Neural progenitor cell (in vitro differentiated cells): Measurements from ENCODE around the gene IKBKE.

ENCODE experiments used
- EZH2 ChIP-seq: fragments of 200-600 bp; sonication (generic); IDR thresholded peaks from 2 replicates; pipeline ENCODE4 v1.6.1; 2017; ENCODE audit warnings: antibody characterized with exemption, mild to moderate bottlenecking, moderate library complexity
- TF ChIP-seq, protein P1 (sequence below): fragments of 200-600 bp; sonication (generic); IDR thresholded peaks from 2 replicates; pipeline ENCODE4 v1.5.1; 2017; ENCODE audit warnings: antibody characterized with exemption, mild to moderate bottlenecking

DNA sequence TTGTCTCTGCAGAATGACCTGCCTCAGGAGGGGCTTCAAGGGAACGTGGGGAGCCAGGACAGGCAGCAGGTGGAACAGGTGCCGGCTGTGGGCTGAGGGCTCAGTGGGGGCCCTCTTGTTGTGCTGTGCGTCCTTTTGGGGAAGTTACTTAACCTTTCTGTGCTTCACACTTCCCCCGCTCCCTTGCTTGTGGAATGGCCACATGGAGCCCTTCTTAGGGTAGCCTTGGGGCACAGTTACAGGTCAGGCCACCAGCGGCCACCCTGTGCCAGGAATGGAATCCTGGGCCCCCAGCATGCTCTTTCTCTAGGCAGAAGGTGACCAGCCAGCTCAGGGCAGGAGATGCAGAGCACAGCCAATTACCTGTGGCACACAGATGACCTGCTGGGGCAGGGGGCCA is 2.6 kb downstream of the IKBKE start:
- TF ChIP-seq, protein P1, sequence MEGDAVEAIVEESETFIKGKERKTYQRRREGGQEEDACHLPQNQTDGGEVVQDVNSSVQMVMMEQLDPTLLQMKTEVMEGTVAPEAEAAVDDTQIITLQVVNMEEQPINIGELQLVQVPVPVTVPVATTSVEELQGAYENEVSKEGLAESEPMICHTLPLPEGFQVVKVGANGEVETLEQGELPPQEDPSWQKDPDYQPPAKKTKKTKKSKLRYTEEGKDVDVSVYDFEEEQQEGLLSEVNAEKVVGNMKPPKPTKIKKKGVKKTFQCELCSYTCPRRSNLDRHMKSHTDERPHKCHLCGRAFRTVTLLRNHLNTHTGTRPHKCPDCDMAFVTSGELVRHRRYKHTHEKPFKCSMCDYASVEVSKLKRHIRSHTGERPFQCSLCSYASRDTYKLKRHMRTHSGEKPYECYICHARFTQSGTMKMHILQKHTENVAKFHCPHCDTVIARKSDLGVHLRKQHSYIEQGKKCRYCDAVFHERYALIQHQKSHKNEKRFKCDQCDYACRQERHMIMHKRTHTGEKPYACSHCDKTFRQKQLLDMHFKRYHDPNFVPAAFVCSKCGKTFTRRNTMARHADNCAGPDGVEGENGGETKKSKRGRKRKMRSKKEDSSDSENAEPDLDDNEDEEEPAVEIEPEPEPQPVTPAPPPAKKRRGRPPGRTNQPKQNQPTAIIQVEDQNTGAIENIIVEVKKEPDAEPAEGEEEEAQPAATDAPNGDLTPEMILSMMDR: no peak
- no peak for TF ChIP-seq EZH2
